GM23338 (cell line): ENCODE measurements around the gene MYO6. TPM values are rescaled to one million over a fixed set of nuclear protein-coding genes. Genes with fewer than 3 reads are reported as not detected.

Source experiments
- ATAC-seq: fragments of 200-7000 bp; cut with Tn5 transposase; 3 replicates; pipeline ENCODE4 v1.9.1; 2020
- DNase-seq: peaks from one replicate; pipeline ENCODE4 v3.0.0-alpha.2; 2015; ENCODE audit warnings: low spot score
- H2AFZ ChIP-seq: fragments of 200-600 bp; sonication (generic); 2 replicates; pipeline ENCODE4 v1.8.0; 2016; ENCODE audit warnings: antibody characterized with exemption, mild to moderate bottlenecking, moderate library complexity
- H3F3A ChIP-seq: fragments of 200-600 bp; sonication (generic); replicated peaks from 2 replicates; pipeline ENCODE4 v1.8.0; 2017; ENCODE audit warnings: antibody characterized with exemption, mixed run types, low read depth
- H3K27ac ChIP-seq: fragments of 200-600 bp; sonication (generic); 2 replicates; pipeline ENCODE4 v1.6.1; 2016; ENCODE audit warnings: low read depth
- H3K27me3 ChIP-seq: fragments of 200-600 bp; sonication (generic); 2 replicates; pipeline ENCODE4 v1.8.0; 2016; ENCODE audit warnings: mild to moderate bottlenecking, mixed run types, moderate library complexity; ENCODE audit not compliant: insufficient read depth
- H3K36me3 ChIP-seq: fragments of 200-600 bp; sonication (generic); 2 replicates; pipeline ENCODE4 v1.8.0; 2016; ENCODE audit warnings: mild to moderate bottlenecking; ENCODE audit not compliant: insufficient read depth
- H3K4me1 ChIP-seq: fragments of 200-600 bp; sonication (generic); 2 replicates; pipeline ENCODE4 v1.8.0; 2016; ENCODE audit warnings: mild to moderate bottlenecking, moderate library complexity; ENCODE audit not compliant: insufficient read depth
- H3K4me2 ChIP-seq: fragments of 200-600 bp; sonication (generic); 2 replicates; pipeline ENCODE4 v1.7.1; 2017; ENCODE audit warnings: mixed run types
- H3K4me3 ChIP-seq: fragments of 200-600 bp; sonication (generic); 2 replicates; pipeline ENCODE4 v1.6.1; 2016; ENCODE audit warnings: mixed run types
- H3K79me2 ChIP-seq: fragments of 200-600 bp; sonication (generic); replicated peaks from 2 replicates; pipeline ENCODE4 v1.8.0; 2017; ENCODE audit warnings: mild to moderate bottlenecking; ENCODE audit not compliant: insufficient read depth
- H3K9me2 ChIP-seq: fragments of 200-600 bp; sonication (generic); 2 replicates; pipeline ENCODE4 v1.8.0; 2017; ENCODE audit not compliant: insufficient read depth
- H4K20me1 ChIP-seq: fragments of 200-600 bp; sonication (generic); replicated peaks from 2 replicates; pipeline ENCODE4 v1.8.0; 2017; ENCODE audit warnings: mild to moderate bottlenecking; ENCODE audit not compliant: insufficient read depth
- H3K27ac Mint-ChIP-seq: 2 replicates; pipeline ENCODE4 v1.8.0; 2020; ENCODE audit warnings: inconsistent platforms, mild to moderate bottlenecking, moderate library complexity, mixed read lengths
- H3K27me3 Mint-ChIP-seq: 3 replicates; pipeline ENCODE4 v1.8.0; 2022; ENCODE audit warnings: low read depth, mild to moderate bottlenecking, moderate library complexity, mixed read lengths, inconsistent platforms; ENCODE audit not compliant: insufficient read depth, poor library complexity
- H3K36me3 Mint-ChIP-seq: 3 replicates; pipeline ENCODE4 v1.8.0; 2021; ENCODE audit warnings: low read depth, mild to moderate bottlenecking, inconsistent platforms, moderate library complexity, mixed read lengths
- H3K4me1 Mint-ChIP-seq: 3 replicates; pipeline ENCODE4 v1.8.0; 2020; ENCODE audit warnings: mild to moderate bottlenecking, inconsistent platforms, mixed read lengths
- H3K4me3 Mint-ChIP-seq: 3 replicates; pipeline ENCODE4 v1.8.0; 2021; ENCODE audit warnings: moderate library complexity, mild to moderate bottlenecking, inconsistent platforms, mixed read lengths
- H3K9me3 Mint-ChIP-seq: 3 replicates; pipeline ENCODE4 v1.8.0; 2020; ENCODE audit warnings: moderate library complexity, mild to moderate bottlenecking, inconsistent platforms, mixed read lengths
- CREB1 ChIP-seq: fragments of 250-450 bp; sonication (Bioruptor Pico); IDR thresholded peaks from 2 replicates; pipeline ENCODE4 v1.5.0; 2020; ENCODE audit warnings: low read depth, mild to moderate bottlenecking, moderate library complexity
- EZH2 ChIP-seq: fragments of 200-600 bp; sonication (generic); IDR thresholded peaks from one replicate; pipeline ENCODE4 v1.8.0; 2017; ENCODE audit warnings: antibody characterized with exemption, mild to moderate bottlenecking, low read depth; ENCODE audit not compliant: unreplicated experiment
- EZH2phosphoT487 ChIP-seq: fragments of 200-600 bp; sonication (generic); IDR thresholded peaks from one replicate; pipeline ENCODE4 v1.8.1; 2018; ENCODE audit warnings: antibody characterized with exemption; ENCODE audit not compliant: unreplicated experiment
- JUNB ChIP-seq: IDR thresholded peaks from one replicate; pipeline ENCODE4 v1.6.1; 2016; ENCODE audit warnings: antibody characterized with exemption; ENCODE audit not compliant: unreplicated experiment
- NANOG ChIP-seq: IDR thresholded peaks from 2 replicates; pipeline ENCODE4 v1.6.1; 2016; ENCODE audit warnings: antibody characterized with exemption, borderline replicate concordance
- POLR2AphosphoS5 ChIP-seq: IDR thresholded peaks from 2 replicates; pipeline ENCODE4 v1.6.1; 2016; ENCODE audit warnings: antibody characterized with exemption, low read depth
- REST ChIP-seq: IDR thresholded peaks from one replicate; pipeline ENCODE4 v1.6.1; 2018; ENCODE audit warnings: antibody characterized with exemption; ENCODE audit not compliant: unreplicated experiment
- STAT1 ChIP-seq: IDR thresholded peaks from one replicate; pipeline ENCODE4 v1.6.1; 2016; ENCODE audit warnings: antibody characterized with exemption; ENCODE audit not compliant: unreplicated experiment
- ZNF114 ChIP-seq: fragments of 250-450 bp; sonication (Bioruptor Pico); IDR thresholded peaks from 2 replicates; pipeline ENCODE4 v1.5.0; 2020; ENCODE audit warnings: mild to moderate bottlenecking, moderate library complexity
- ZNF331 ChIP-seq: fragments of 250-450 bp; sonication (Bioruptor Pico); IDR thresholded peaks from 2 replicates; pipeline ENCODE4 v1.5.0; 2020; ENCODE audit warnings: low read depth, mild to moderate bottlenecking, moderate library complexity
- polyA plus RNA-seq: library from polyadenylated mRNA; unstranded; fragments of >200 nt; fragmentation: Nextera tagmentation; extraction: Ambion mirVana; gene quantifications from 2 replicates; pipeline ENCODE4 v1.2.1, GENCODE V29; 2016
- total RNA-seq: library from RNA; depleted of rRNA; stranded (reverse); fragments of >200 nt; shearing (Covaris generic); gene quantifications from 2 replicates; pipeline ENCODE4 v1.2.3, GENCODE V29; 2014
- TF ChIP-seq, protein P1 (sequence below), 2 experiments: fragments of 200-600 bp in 1 of 2; sonication (generic) in 1 of 2; conservative IDR thresholded peaks; 2 replicates each; pipeline versions ENCODE4 v1.5.1 to v1.6.1; 2016 to 2017; ENCODE audit warnings: antibody characterized with exemption in 2 of 2, low read depth in 2 of 2, mild to moderate bottlenecking in 2 of 2, moderate library complexity in 1 of 2

MYO6 gene
- total and polyA plus RNA-seq, 2 experiments from 2014 or later: 21.8 to 33.0 TPM

DNA sequence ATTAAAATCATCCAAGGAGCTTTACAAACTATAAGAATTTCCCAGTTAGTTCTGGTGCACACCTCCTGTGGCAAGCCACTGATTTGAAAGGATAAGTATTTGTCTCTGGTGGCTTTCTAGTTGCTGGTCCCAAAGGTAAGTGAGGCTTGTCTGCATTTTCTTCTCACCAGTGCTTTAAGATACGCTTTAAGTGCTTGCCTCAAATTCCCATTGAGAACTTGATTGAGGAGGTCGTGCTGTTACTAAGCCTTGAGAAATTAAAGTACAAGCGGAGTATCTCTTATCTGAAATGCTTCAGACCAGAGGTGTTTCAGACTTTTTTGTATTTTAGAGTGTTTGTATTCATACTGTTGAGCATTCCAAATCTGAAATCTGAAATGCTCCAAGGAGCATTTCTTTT lies 29.9 kb upstream of the MYO6 start (continued):
- TF ChIP-seq REST (no peak), NANOG (no peak), ZNF114 (CRISPR knock-in tag) (no peak), CREB1 (CRISPR knock-in tag) (no peak), POLR2AphosphoS5 (no peak)

DNA sequence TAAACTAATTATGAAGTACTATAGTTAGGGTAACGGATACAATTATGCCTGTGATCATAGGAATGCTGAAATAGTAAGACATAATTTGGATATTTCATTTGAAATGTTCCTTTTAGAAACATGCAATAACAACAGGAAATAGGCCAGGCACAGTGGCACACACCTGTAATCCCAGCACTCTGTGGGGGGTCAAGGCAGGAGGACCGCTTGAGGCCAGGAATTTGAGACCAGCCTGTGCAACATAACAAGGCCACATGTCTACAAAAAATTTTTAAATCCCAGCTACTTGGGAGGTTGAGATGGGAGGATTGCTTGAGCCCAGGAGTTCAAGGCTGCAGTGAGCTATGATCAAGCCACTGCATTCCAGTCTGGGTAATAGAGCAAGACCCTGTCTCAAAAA lies 25.7 kb upstream of the MYO6 start:
- DNase-seq (no peak), ATAC-seq (no peak)
- H3K4me2 ChIP-seq: no peak overlapping the region
- Mint-ChIP-seq H3K27ac (no peak overlapping the region), H3K4me1 (no peaks in the 10 kb centered on the region), H3K27me3 (no peaks in the 10 kb centered on the region), H3K9me3 (no peaks in the 10 kb centered on the region), H3K4me3 (no peak overlapping the region), H3K36me3 (no peaks in the 10 kb centered on the region)
- no peaks in the 10 kb centered on the region for H3K79me2 ChIP-seq
- no peaks in the 10 kb centered on the region for H3K4me1 ChIP-seq
- no peak overlapping the region for H2AFZ ChIP-seq
- no peaks in the 10 kb centered on the region for H3K27me3 ChIP-seq
- no peaks in the 10 kb centered on the region for H3K9me2 ChIP-seq
- no peak overlapping the region for H3K4me3 ChIP-seq
- TF ChIP-seq STAT1: no peak
- TF ChIP-seq CREB1 (CRISPR knock-in tag): no peak
- TF ChIP-seq EZH2: no peak
- TF ChIP-seq JUNB: no peak
- TF ChIP-seq, protein P1, sequence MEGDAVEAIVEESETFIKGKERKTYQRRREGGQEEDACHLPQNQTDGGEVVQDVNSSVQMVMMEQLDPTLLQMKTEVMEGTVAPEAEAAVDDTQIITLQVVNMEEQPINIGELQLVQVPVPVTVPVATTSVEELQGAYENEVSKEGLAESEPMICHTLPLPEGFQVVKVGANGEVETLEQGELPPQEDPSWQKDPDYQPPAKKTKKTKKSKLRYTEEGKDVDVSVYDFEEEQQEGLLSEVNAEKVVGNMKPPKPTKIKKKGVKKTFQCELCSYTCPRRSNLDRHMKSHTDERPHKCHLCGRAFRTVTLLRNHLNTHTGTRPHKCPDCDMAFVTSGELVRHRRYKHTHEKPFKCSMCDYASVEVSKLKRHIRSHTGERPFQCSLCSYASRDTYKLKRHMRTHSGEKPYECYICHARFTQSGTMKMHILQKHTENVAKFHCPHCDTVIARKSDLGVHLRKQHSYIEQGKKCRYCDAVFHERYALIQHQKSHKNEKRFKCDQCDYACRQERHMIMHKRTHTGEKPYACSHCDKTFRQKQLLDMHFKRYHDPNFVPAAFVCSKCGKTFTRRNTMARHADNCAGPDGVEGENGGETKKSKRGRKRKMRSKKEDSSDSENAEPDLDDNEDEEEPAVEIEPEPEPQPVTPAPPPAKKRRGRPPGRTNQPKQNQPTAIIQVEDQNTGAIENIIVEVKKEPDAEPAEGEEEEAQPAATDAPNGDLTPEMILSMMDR (conservative IDR thresholded peaks at IDR 0.05; ENCODE audit: low read depth in 2 of 2): no peak
- no peak for TF ChIP-seq EZH2phosphoT487
- TF ChIP-seq ZNF331 (CRISPR knock-in tag): no peak
- no peak for TF ChIP-seq ZNF114 (CRISPR knock-in tag)
- TF ChIP-seq POLR2AphosphoS5: no peak
- no peak for TF ChIP-seq NANOG
- no peak for TF ChIP-seq REST
- no peaks in the 10 kb centered on the region for H3K36me3 ChIP-seq
- no peaks in the 10 kb centered on the region for H3F3A ChIP-seq
- no peak overlapping the region for H3K27ac ChIP-seq
- H4K20me1 ChIP-seq: no peaks in the 10 kb centered on the region
